Spinal cord (tissue), 10 donors: ENCODE results near the gene SH3RF3. TPM values are rescaled to one million over a fixed set of nuclear protein-coding genes. Genes with fewer than 3 reads are reported as not detected.
A peak's percentile ranks its signal among the peaks of the same experiment; 100 is the strongest.

Experiments used
- DNase-seq, 6 donors: peaks; one replicate each; pipeline versions ENCODE4 v3.0.0 to v3.0.0-alpha.2; 2013 to 2015; ENCODE audit warnings: low spot score in 6 of 6, low read depth in 4 of 6
- H3K27ac ChIP-seq: one replicate; pipeline ENCODE4 v1.5.1; 2013; ENCODE audit warnings: low read depth, low read length, control low read depth
- H3K27me3 ChIP-seq: one replicate; pipeline ENCODE4 v1.6.1; 2013; ENCODE audit warnings: low read length; ENCODE audit not compliant: control insufficient read depth, insufficient read depth
- H3K36me3 ChIP-seq: one replicate; pipeline ENCODE4 v1.6.1; 2013; ENCODE audit warnings: low read length; ENCODE audit not compliant: control insufficient read depth, insufficient read depth
- H3K4me1 ChIP-seq: one replicate; pipeline ENCODE4 v1.6.1; 2013; ENCODE audit warnings: low read length; ENCODE audit not compliant: control insufficient read depth, insufficient read depth
- H3K4me3 ChIP-seq: one replicate; pipeline ENCODE4 v1.5.1; 2013; ENCODE audit warnings: low read depth, low read length, control low read depth
- H3K9me3 ChIP-seq: one replicate; pipeline ENCODE4 v1.6.1; 2013; ENCODE audit warnings: low read length; ENCODE audit not compliant: control insufficient read depth, insufficient read depth
- WGBS: methylation state at CpG from one replicate; pipeline ENCODE4 v1.1.5; 2013; ENCODE audit warnings: missing lambda C conversion rate; ENCODE audit not compliant: insufficient coverage; 5-methylcytosine and 5-hydroxymethylcytosine counted together
- polyA plus RNA-seq, 2 donors: library from polyadenylated mRNA; unstranded; fragments of 120-200 nt; gene quantifications; one replicate each; pipeline ENCODE4 v1.2.1, GENCODE V29; 2013; ENCODE audit not compliant: insufficient read length in 2 of 2
- total RNA-seq, 2 donors: library from RNA; depleted of rRNA in 1 of 2; stranded (reverse); fragments of 120-200 nt in 1 of 2; fragments of >200 nt in 1 of 2; gene quantifications; one replicate each; pipeline versions ENCODE4 v1.2.3 to v1.2.4, GENCODE V29; 2013 to 2014
- donor health status: healthy.

SH3RF3 gene
- total and polyA plus RNA-seq, 4 donors = 4.8 to 11.8 (median 7.8) TPM

DNA sequence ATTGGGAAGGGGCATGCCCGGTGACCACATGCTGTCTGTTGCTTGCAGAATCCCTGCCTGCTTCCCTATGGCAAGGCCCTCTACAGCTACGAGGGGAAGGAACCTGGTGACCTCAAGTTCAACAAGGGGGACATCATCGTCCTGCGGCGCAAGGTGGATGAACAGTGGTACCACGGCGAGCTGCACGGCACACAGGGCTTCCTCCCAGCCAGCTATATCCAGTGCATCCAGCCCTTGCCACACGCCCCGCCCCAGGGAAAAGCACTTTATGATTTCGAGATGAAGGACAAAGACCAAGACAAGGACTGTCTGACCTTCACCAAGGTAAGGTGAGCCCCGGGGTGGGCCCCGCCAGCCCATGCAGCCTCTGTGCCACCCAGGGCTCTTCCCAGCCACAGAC lies 218.6 kb downstream of the SH3RF3 start:
- Histone ChIP-seq H3K27ac (no peak overlapping the region), H3K36me3 (peaks cover 3% of the 10 kb centered on the region), H3K4me3 (no peak overlapping the region), H3K9me3 (no peaks in the 10 kb centered on the region), H3K4me1 (peaks cover 70% of the 10 kb centered on the region), H3K27me3 (peaks cover 5% of the 10 kb centered on the region)
- no peak for DNase-seq
- WGBS = 88% methylated on average over 12 of the region's 13 CpGs

- Histone ChIP-seq H3K9me3 (no peaks in the 10 kb centered on the region), H3K27ac (no peak overlapping the region), H3K4me3 (no peak overlapping the region), H3K4me1 (peaks cover 70% of the 10 kb centered on the region), H3K27me3 (peaks cover 5% of the 10 kb centered on the region), H3K36me3 (peaks cover 7% of the 10 kb centered on the region)
- DNase-seq = no peak
- WGBS = 99% methylated on average over 3 of the region's 3 CpGs
Measured at GRCh38 chr2:109348190-109348589, 219.2 kb downstream of the SH3RF3 start.

GRCh38 chr2:109348671-109349502 lies 219.9 kb downstream of the SH3RF3 start:
- WGBS = 36% methylated on average over 11 of the region's 13 CpGs
- no peak overlapping the region for H3K4me3 ChIP-seq
- H3K4me1 ChIP-seq = peaks cover 64% of the 10 kb centered on the region
- no peaks in the 10 kb centered on the region for H3K9me3 ChIP-seq
- peaks cover 5% of the 10 kb centered on the region for H3K27me3 ChIP-seq
- peaks cover 10% of the 10 kb centered on the region for H3K36me3 ChIP-seq
- H3K27ac ChIP-seq = no peak overlapping the region
- peak in 2 of 6 donors; percentile 68 to 70 for DNase-seq

DNA sequence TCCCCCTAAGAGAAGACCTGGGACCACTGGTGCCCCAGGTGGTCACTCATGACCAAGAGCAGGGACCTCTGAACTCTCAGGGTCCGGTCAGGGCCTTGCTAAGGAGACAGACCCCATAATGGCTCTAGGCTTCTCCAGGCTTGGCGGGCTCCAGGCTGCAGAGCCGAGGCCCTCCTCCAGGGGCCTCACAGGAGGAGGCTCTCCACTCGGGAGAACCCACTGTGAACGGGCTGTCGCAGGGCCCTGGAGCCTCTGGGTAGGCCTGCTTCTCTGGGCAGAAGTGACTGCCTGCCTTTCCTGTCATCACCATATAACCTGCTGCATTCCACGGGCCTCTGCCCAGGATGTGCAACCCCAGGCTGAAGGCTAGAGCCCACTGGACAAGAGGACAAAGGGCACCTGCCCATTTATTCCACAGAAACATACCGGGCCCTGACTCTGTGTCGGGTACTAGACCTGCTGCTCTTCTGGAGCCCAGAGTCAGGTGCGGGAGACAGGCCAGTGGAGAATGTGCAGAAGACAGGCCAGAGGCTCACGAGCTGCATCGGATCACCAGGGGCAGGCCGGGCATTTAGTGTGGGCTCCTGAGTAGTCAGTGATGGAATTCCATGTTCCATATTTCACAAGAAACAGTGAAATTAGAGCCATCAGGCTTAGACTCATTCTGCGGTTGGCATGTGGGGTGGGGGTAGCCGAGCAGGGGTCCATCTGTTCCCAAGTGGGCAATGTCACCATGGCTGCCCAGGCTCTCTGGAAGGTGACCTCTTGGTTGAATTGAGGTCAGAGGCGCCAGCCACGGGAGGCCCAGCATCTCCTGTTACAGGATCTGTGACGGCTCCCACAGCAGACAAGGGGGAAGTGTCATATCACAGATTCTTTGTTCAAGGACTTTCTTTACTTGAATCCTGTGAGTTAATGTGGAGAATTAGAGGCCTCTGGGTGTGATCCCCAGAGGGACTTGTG lies 220.8 kb downstream of the SH3RF3 start:
- DNase-seq = no peak
- Histone ChIP-seq H3K27ac (no peak overlapping the region), H3K9me3 (no peaks in the 10 kb centered on the region), H3K4me3 (no peak overlapping the region), H3K4me1 (peaks cover 56% of the 10 kb centered on the region), H3K36me3 (peaks cover 12% of the 10 kb centered on the region), H3K27me3 (no peaks in the 10 kb centered on the region)
- 84% methylated on average over 15 of the region's 18 CpGs for WGBS

DNA sequence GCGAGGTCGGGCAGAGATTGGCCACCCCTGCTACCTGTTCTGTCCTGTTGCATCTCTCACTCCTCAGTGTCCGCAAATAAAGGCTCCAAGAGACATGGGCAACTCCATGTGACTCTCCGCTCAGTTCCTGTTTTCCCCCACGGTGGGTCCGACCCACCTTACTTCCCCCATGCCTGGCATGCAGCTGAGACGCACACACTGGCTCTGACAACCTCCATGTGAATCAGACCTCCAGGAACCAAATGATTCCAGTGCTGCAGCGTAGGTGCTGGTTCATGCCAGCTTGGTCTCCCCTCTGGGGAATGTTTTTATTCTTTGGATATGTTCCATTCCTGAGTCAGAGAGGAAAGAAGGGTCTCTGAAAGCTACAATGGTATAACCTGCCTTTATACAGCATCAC lies 221.5 kb downstream of the SH3RF3 start:
- Histone ChIP-seq H3K4me1 (peaks cover 50% of the 10 kb centered on the region), H3K4me3 (no peak overlapping the region), H3K27me3 (no peaks in the 10 kb centered on the region), H3K36me3 (peaks cover 12% of the 10 kb centered on the region), H3K9me3 (no peaks in the 10 kb centered on the region), H3K27ac (no peak overlapping the region)
- no peak for DNase-seq
- 93% methylated on average over 6 of the region's 8 CpGs for WGBS

- no peak overlapping the region for H3K4me3 ChIP-seq
- 28% methylated on average over 9 of the region's 9 CpGs for WGBS
- H3K27me3 ChIP-seq = no peaks in the 10 kb centered on the region
- H3K9me3 ChIP-seq = no peaks in the 10 kb centered on the region
- H3K36me3 ChIP-seq = peaks cover 12% of the 10 kb centered on the region
- no peak overlapping the region for H3K27ac ChIP-seq
- peaks cover 46% of the 10 kb centered on the region for H3K4me1 ChIP-seq
- peak in 2 of 6 donors; percentile 35 to 68 for DNase-seq
Measured at GRCh38 chr2:109351164-109351756, 222.3 kb downstream of the SH3RF3 start.

DNA sequence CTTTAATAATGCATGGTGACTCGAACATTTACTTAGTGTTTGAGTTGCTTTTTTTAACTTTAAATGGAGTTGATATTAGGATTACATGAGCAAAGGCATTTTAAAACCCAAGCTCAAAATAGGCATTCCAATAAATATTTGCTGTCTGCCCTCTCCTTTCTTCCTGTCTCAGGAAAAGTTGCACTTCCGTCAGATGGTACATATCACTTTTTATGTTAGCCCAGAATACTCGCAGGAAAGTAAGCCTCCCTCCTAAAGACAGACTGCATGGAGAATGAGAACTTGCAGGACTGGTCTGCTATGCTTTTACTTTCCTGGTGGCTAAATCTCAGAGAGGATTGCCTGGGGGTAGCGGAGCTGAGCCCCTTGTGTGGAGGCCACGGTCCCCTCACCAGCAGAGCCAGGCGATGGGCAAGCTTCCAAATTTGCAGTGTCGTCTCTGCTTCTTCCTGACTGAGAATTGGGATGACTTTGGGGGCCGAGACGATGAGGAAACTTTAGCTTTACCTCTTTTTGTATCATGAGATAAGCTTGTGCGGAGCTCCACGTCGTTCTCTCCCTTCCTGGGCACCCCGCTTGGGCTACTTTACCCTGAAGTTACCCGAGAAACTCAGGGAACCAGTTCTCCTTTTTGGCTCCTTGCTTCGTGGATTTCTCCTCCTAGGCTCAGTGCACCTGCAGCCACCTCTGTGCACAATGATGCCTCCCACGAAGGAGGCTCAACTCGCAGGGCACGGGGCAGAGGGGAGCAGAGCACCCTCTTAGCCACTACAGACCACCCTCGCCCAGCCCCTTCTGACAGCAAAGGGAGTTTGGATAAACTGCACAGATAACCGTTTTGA lies 223.3 kb downstream of the SH3RF3 start:
- DNase-seq = no peak
- Histone ChIP-seq H3K27me3 (no peaks in the 10 kb centered on the region), H3K4me3 (no peak overlapping the region), H3K27ac (no peak overlapping the region), H3K4me1 (peaks cover 41% of the 10 kb centered on the region), H3K36me3 (peaks cover 12% of the 10 kb centered on the region), H3K9me3 (no peaks in the 10 kb centered on the region)
- WGBS = 82% methylated on average over 18 of the region's 20 CpGs

DNA sequence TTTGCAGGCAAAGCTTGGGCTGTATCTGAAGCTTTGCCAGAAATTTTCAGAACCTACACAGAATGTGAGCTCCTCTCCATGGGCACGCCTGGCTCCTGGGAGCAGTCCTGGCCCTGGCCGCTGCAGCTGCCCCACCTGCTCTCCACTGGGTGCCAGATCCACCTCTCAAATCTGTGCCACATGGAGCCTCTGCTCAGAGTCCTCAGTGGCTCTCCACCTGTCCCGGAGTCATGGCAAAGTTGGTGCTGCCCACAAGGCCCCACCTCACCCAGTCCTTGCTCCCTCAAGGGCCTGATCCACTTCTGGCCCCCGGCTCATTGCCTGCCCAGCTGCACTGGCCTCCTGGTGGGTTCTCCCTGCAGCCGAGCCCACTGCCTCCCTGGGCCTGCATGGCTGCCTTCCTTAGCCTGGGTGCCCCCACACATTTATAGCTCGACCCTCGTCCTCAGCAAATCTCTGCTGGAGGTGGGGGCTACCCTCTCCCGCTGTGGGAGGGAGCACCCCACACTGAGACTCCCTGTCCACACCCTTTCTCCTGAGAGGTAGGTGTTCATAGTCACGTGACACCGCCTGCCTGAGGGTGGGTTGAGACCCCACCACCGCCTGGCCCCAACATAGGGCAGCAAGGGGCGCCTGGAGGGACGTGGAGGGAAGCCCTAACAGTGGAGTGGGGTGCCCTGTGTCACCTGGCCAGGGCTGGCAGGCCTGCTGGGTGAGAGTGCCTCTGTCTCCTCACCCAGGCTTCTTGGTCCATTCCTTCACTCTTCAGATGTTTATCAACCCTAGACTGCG lies 224.1 kb downstream of the SH3RF3 start:
- Histone ChIP-seq H3K4me1 (peaks cover 35% of the 10 kb centered on the region), H3K27ac (no peak overlapping the region), H3K36me3 (peaks cover 9% of the 10 kb centered on the region), H3K4me3 (no peak overlapping the region), H3K9me3 (no peaks in the 10 kb centered on the region), H3K27me3 (no peaks in the 10 kb centered on the region)
- DNase-seq = no peak
- 95% methylated on average over 10 of the region's 14 CpGs for WGBS
